Neural cell (in vitro differentiated cells): ENCODE measurements around the gene BNC2. TPM values are rescaled to one million over a fixed set of nuclear protein-coding genes. Genes with fewer than 3 reads are reported as not detected.

Experiments
- H2AFZ ChIP-seq: fragments of 200-600, 300-800 bp; sonication (generic), shearing (Covaris generic); 2 replicates; pipeline ENCODE4 v1.6.0; 2014; ENCODE audit warnings: low read depth, mild to moderate bottlenecking, antibody characterized with exemption, low read length, moderate library complexity
- H3F3A ChIP-seq: fragments of 200-600 bp; shearing (Covaris generic); 2 replicates; pipeline ENCODE4 v1.6.1; 2016; ENCODE audit warnings: mild to moderate bottlenecking, moderate library complexity, mixed read lengths, antibody characterized with exemption, low read length; ENCODE audit not compliant: insufficient read depth, poor library complexity, severe bottlenecking
- H3K27ac ChIP-seq: fragments of 200-600, 300-800 bp; sonication (generic), shearing (Covaris generic); 2 replicates; pipeline ENCODE4 v1.5.1; 2014; ENCODE audit warnings: mild to moderate bottlenecking, low read length, moderate library complexity
- H3K27me3 ChIP-seq: fragments of 300-800, 200-600 bp; sonication (generic), shearing (Covaris generic); 2 replicates; pipeline ENCODE4 v1.6.0; 2014; ENCODE audit warnings: mild to moderate bottlenecking, low read depth, low read length, moderate library complexity; ENCODE audit not compliant: insufficient read depth
- H3K36me3 ChIP-seq: fragments of 300-800, 200-600 bp; sonication (generic), shearing (Covaris generic); 2 replicates; pipeline ENCODE4 v1.5.1; 2014; ENCODE audit warnings: mild to moderate bottlenecking, antibody characterized with exemption, low read length, moderate library complexity; ENCODE audit not compliant: insufficient read depth
- H3K4me2 ChIP-seq: fragments of 300-800, 200-600 bp; sonication (generic), shearing (Covaris generic); 2 replicates; pipeline ENCODE4 v1.6.0; 2014; ENCODE audit warnings: mild to moderate bottlenecking, low read length
- H3K4me3 ChIP-seq: fragments of 300-800, 200-600 bp; sonication (generic), shearing (Covaris generic); 2 replicates; pipeline ENCODE4 v1.5.1; 2014; ENCODE audit warnings: mild to moderate bottlenecking, low read length, moderate library complexity
- H3K79me2 ChIP-seq: fragments of 200-600 bp; shearing (Covaris generic); replicated peaks from 2 replicates; pipeline ENCODE4 v1.6.0; 2014; ENCODE audit warnings: mild to moderate bottlenecking, low read length, moderate library complexity; ENCODE audit not compliant: insufficient read depth
- H3K9ac ChIP-seq: fragments of 300-800, 200-600 bp; sonication (generic), shearing (Covaris generic); 2 replicates; pipeline ENCODE4 v1.6.1; 2016; ENCODE audit warnings: mild to moderate bottlenecking, low read length, mixed read lengths
- H3K9me2 ChIP-seq: fragments of 200-600 bp; shearing (Covaris generic); 2 replicates; pipeline ENCODE4 v1.6.1; 2016; ENCODE audit warnings: mild to moderate bottlenecking, low read length, mixed read lengths; ENCODE audit not compliant: insufficient read depth
- H3K9me3 ChIP-seq: fragments of 200-600, 300-800 bp; sonication (generic), shearing (Covaris generic); 2 replicates; pipeline ENCODE4 v1.6.1; 2016; ENCODE audit warnings: mild to moderate bottlenecking, mixed run types, low read length, moderate library complexity, mixed read lengths
- H4K20me1 ChIP-seq: fragments of 200-600 bp; shearing (Covaris generic); 2 replicates; pipeline ENCODE4 v1.6.1; 2016; ENCODE audit warnings: mild to moderate bottlenecking, mixed run types; ENCODE audit not compliant: insufficient read depth
- CTCF ChIP-seq: fragments of 450-650 bp; IDR thresholded peaks from 2 replicates; pipeline ENCODE4 v1.5.1; 2014; ENCODE audit warnings: antibody characterized with exemption, mild to moderate bottlenecking, moderate library complexity; ENCODE audit not compliant: poor library complexity, severe bottlenecking
- EP300 ChIP-seq: fragments of 450-650 bp; conservative IDR thresholded peaks from 2 replicates; pipeline ENCODE4 v1.6.1; 2014; ENCODE audit warnings: antibody characterized with exemption, mild to moderate bottlenecking, moderate library complexity; ENCODE audit not compliant: poor library complexity, severe bottlenecking
- EZH2 ChIP-seq: fragments of 200-600, 300-800 bp; shearing (Covaris generic), sonication (generic); IDR thresholded peaks from 2 replicates; pipeline ENCODE4 v1.6.1; 2014; ENCODE audit warnings: antibody characterized with exemption, low read length, borderline replicate concordance, mild to moderate bottlenecking; ENCODE audit not compliant: insufficient read depth, poor library complexity, severe bottlenecking
- MXI1 ChIP-seq: fragments of 450-650 bp; conservative IDR thresholded peaks from 2 replicates; pipeline ENCODE4 v1.6.1; 2014; ENCODE audit warnings: antibody characterized with exemption, mild to moderate bottlenecking; ENCODE audit not compliant: poor library complexity, severe bottlenecking
- POLR2AphosphoS5 ChIP-seq: IDR thresholded peaks from 2 replicates; pipeline ENCODE4 v1.6.1; 2012
- RAD21 ChIP-seq: fragments of 450-650 bp; conservative IDR thresholded peaks from 2 replicates; pipeline ENCODE4 v1.6.1; 2014; ENCODE audit warnings: antibody characterized with exemption, mild to moderate bottlenecking, moderate library complexity
- REST ChIP-seq: IDR thresholded peaks from 2 replicates; pipeline ENCODE4 v1.6.1; 2012; ENCODE audit warnings: borderline replicate concordance
- SMC3 ChIP-seq: fragments of 450-650 bp; conservative IDR thresholded peaks from 2 replicates; pipeline ENCODE4 v1.6.1; 2014; ENCODE audit warnings: antibody characterized with exemption, mild to moderate bottlenecking, moderate library complexity; ENCODE audit not compliant: poor library complexity
- TAF1 ChIP-seq: IDR thresholded peaks from 2 replicates; pipeline ENCODE4 v1.6.1; 2012; ENCODE audit warnings: low read depth
- polyA plus RNA-seq: library from polyadenylated mRNA; depleted of rRNA; stranded (reverse); fragments of >200 nt; gene quantifications from 2 replicates; pipeline ENCODE4 v1.2.3, GENCODE V29; 2014

The BNC2 gene
- polyA plus RNA-seq, 1 donor from 2014 or later, result 1.3 TPM

- no peak overlapping the region for H2AFZ ChIP-seq
- H3K4me2 ChIP-seq, result no peak overlapping the region
- H3K9ac ChIP-seq, result no peak overlapping the region
- H3F3A ChIP-seq, result no peaks in the 10 kb centered on the region
- H3K79me2 ChIP-seq, result no peaks in the 10 kb centered on the region
- H3K4me3 ChIP-seq, result no peak overlapping the region
- no peaks in the 10 kb centered on the region for H3K27me3 ChIP-seq
- no peak overlapping the region for H3K27ac ChIP-seq
- H3K9me2 ChIP-seq, result no peaks in the 10 kb centered on the region
- H4K20me1 ChIP-seq, result no peaks in the 10 kb centered on the region
- no peaks in the 10 kb centered on the region for H3K9me3 ChIP-seq
- no peak for TF ChIP-seq REST
- TF ChIP-seq RAD21, result no peak
- no peak for TF ChIP-seq EZH2
- TF ChIP-seq MXI1, result no peak
- no peak for TF ChIP-seq SMC3
- TF ChIP-seq CTCF, result no peak
- no peak for TF ChIP-seq EP300
- TF ChIP-seq POLR2AphosphoS5, result no peak
- no peak for TF ChIP-seq TAF1
- no peaks in the 10 kb centered on the region for H3K36me3 ChIP-seq
Observed at GRCh38 chr9:16361118-16361517, 509.4 kb downstream of the BNC2 start.

- no peaks in the 10 kb centered on the region for H3K36me3 ChIP-seq
- H2AFZ ChIP-seq, result no peak overlapping the region
- H3K9ac ChIP-seq, result no peak overlapping the region
- TF ChIP-seq MXI1 (no peak), EZH2 (no peak), SMC3 (no peak), EP300 (no peak), TAF1 (no peak), CTCF (no peak), RAD21 (no peak), REST (no peak), POLR2AphosphoS5 (no peak)
- H3K9me2 ChIP-seq, result no peaks in the 10 kb centered on the region
- no peak overlapping the region for H3K4me3 ChIP-seq
- no peak overlapping the region for H3K27ac ChIP-seq
- H4K20me1 ChIP-seq, result no peaks in the 10 kb centered on the region
- no peaks in the 10 kb centered on the region for H3F3A ChIP-seq
- H3K27me3 ChIP-seq, result no peaks in the 10 kb centered on the region
- no peaks in the 10 kb centered on the region for H3K9me3 ChIP-seq
- H3K79me2 ChIP-seq, result no peaks in the 10 kb centered on the region
- no peak overlapping the region for H3K4me2 ChIP-seq
Observed at GRCh38 chr9:16360247-16360646, 510.2 kb downstream of the BNC2 start.
